Measurements from ENCODE around the gene SDHB. TPM values are rescaled to one million over a fixed set of nuclear protein-coding genes. Genes with fewer than 3 reads are reported as not detected.

SDHB gene
- total RNA-seq, 4 donors from 2014 or later = 84.2 to 128 (median 117) TPM

GRCh38 chr1:17097147-17097546 is 43.3 kb upstream of the SDHB start:
- DNase-seq (ENCODE audit: low spot score) = no peak
- TF ChIP-seq CTCF (IDR thresholded peaks at IDR 0.05) = no peak
- ATAC-seq (ENCODE audit: low FRiP score) = no peak

- DNase-seq (ENCODE audit: low spot score) = no peak
- TF ChIP-seq CTCF (IDR thresholded peaks at IDR 0.05) = no peak
These were observed 42.8 kb upstream of the SDHB start for GRCh38 chr1:17096584-17096983.

GRCh38 chr1:17095141-17095540 is 41.3 kb upstream of the SDHB start:
- ATAC-seq (ENCODE audit: low FRiP score) = no peak
- DNase-seq (ENCODE audit: low spot score) = no peak
- TF ChIP-seq CTCF (IDR thresholded peaks at IDR 0.05) = no peak

More at GRCh38 chr1:17096584-17096983, 42.8 kb upstream of the SDHB start:
- no peak for ATAC-seq (ENCODE audit: low FRiP score)

GRCh38 chr1:17094664-17095063 is 40.8 kb upstream of the SDHB start:
- DNase-seq (ENCODE audit: low spot score) (no peak), ATAC-seq (ENCODE audit: low FRiP score) (no peak)
- TF ChIP-seq CTCF (IDR thresholded peaks at IDR 0.05) = no peak

GRCh38 chr1:17093822-17094393 is 40.1 kb upstream of the SDHB start:
- ATAC-seq (ENCODE audit: low FRiP score) (no peak), DNase-seq (ENCODE audit: low spot score) (no peak)
- TF ChIP-seq CTCF (IDR thresholded peaks at IDR 0.05) = no peak

- DNase-seq (ENCODE audit: low spot score) (no peak), ATAC-seq (ENCODE audit: low FRiP score) (no peak)
- no peak for TF ChIP-seq CTCF (IDR thresholded peaks at IDR 0.05)
These were observed 37.4 kb upstream of the SDHB start for GRCh38 chr1:17091252-17091651.

- no peak for DNase-seq (ENCODE audit: low spot score)
- TF ChIP-seq CTCF (IDR thresholded peaks at IDR 0.05) = no peak
- ATAC-seq (ENCODE audit: low FRiP score) = no peak
These were observed 35.7 kb upstream of the SDHB start for GRCh38 chr1:17089506-17089905.
